KMS-11 (cell line): ENCODE measurements around the gene TRAK1.

Source experiments
- H2AFZ ChIP-seq: fragments of 200-600 bp; sonication (generic); 2 replicates; pipeline ENCODE4 v1.6.1; 2016; ENCODE audit warnings: antibody characterized with exemption, mixed run types, low read depth
- H3K27ac ChIP-seq: fragments of 200-600 bp; sonication (generic); 2 replicates; pipeline ENCODE4 v1.6.1; 2016; ENCODE audit warnings: mild to moderate bottlenecking, mixed run types
- H3K27me3 ChIP-seq: fragments of 200-600 bp; sonication (generic); 2 replicates; pipeline ENCODE4 v1.6.1; 2017; ENCODE audit warnings: mild to moderate bottlenecking, low read depth, mixed run types, moderate library complexity; ENCODE audit not compliant: insufficient read depth
- H3K36me3 ChIP-seq: fragments of 200-600 bp; sonication (generic); 2 replicates; pipeline ENCODE4 v1.6.1; 2017; ENCODE audit warnings: mild to moderate bottlenecking, mixed run types; ENCODE audit not compliant: insufficient read depth
- H3K4me1 ChIP-seq: fragments of 200-600 bp; sonication (generic); 2 replicates; pipeline ENCODE4 v1.6.1; 2016; ENCODE audit warnings: mild to moderate bottlenecking, low read depth, mixed run types; ENCODE audit not compliant: poor library complexity, severe bottlenecking
- H3K4me2 ChIP-seq: fragments of 200-600 bp; sonication (generic); 2 replicates; pipeline ENCODE4 v1.7.0; 2016; ENCODE audit warnings: mild to moderate bottlenecking, mixed run types
- H3K4me3 ChIP-seq: fragments of 200-600 bp; sonication (generic); IDR thresholded peaks from 2 replicates; pipeline ENCODE4 v1.6.1; 2017; ENCODE audit warnings: low read depth, low read length, mixed read lengths; ENCODE audit not compliant: insufficient read depth
- H3K79me2 ChIP-seq: fragments of 200-600 bp; sonication (generic); 2 replicates; pipeline ENCODE4 v1.6.1; 2016; ENCODE audit warnings: low read depth, mixed run types; ENCODE audit not compliant: insufficient read depth
- H3K9ac ChIP-seq: fragments of 200-600 bp; sonication (generic); 2 replicates; pipeline ENCODE4 v1.6.1; 2016; ENCODE audit warnings: mild to moderate bottlenecking, mixed run types
- H4K20me1 ChIP-seq: fragments of 200-600 bp; sonication (generic); 2 replicates; pipeline ENCODE4 v1.6.1; 2016; ENCODE audit warnings: mild to moderate bottlenecking, mixed run types; ENCODE audit not compliant: insufficient read depth
- TF ChIP-seq, protein P1 (sequence below): fragments of 200-600 bp; sonication (generic); conservative IDR thresholded peaks from 2 replicates; pipeline ENCODE4 v1.6.1; 2017; ENCODE audit warnings: low read depth, mild to moderate bottlenecking, antibody characterized with exemption, low read length, moderate library complexity, mixed read lengths

TRAK1 gene

DNA sequence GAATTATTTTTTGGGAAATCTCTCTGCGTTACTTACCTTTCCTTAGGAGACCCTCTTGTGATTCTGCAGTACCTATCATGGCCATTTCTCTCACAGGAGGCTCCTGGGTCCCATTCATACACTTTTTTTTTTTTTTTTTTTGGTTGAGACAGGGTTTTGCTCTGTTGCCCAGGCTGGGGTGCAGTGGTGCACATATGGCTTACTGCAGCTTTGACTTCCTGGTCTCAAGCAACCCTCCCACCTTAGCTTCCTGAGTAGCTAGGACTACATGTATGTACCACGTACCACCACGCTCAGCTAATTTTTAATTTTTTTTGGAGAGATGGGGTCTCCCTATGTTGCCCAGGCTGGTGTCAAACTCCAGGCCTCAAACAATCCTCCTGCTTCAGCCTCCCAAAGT lies 36.1 kb downstream of the TRAK1 start:
- TF ChIP-seq, protein P1, sequence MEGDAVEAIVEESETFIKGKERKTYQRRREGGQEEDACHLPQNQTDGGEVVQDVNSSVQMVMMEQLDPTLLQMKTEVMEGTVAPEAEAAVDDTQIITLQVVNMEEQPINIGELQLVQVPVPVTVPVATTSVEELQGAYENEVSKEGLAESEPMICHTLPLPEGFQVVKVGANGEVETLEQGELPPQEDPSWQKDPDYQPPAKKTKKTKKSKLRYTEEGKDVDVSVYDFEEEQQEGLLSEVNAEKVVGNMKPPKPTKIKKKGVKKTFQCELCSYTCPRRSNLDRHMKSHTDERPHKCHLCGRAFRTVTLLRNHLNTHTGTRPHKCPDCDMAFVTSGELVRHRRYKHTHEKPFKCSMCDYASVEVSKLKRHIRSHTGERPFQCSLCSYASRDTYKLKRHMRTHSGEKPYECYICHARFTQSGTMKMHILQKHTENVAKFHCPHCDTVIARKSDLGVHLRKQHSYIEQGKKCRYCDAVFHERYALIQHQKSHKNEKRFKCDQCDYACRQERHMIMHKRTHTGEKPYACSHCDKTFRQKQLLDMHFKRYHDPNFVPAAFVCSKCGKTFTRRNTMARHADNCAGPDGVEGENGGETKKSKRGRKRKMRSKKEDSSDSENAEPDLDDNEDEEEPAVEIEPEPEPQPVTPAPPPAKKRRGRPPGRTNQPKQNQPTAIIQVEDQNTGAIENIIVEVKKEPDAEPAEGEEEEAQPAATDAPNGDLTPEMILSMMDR, result no peak
- no peak overlapping the region for H2AFZ ChIP-seq
- H4K20me1 ChIP-seq, result no peaks in the 10 kb centered on the region
- H3K4me2 ChIP-seq, result no peak overlapping the region
- no peaks in the 10 kb centered on the region for H3K27me3 ChIP-seq
- no peak overlapping the region for H3K4me3 ChIP-seq
- no peak overlapping the region for H3K27ac ChIP-seq
- H3K79me2 ChIP-seq, result no peaks in the 10 kb centered on the region
- no peaks in the 10 kb centered on the region for H3K36me3 ChIP-seq
- no peak overlapping the region for H3K9ac ChIP-seq
- H3K4me1 ChIP-seq, result no peaks in the 10 kb centered on the region

DNA sequence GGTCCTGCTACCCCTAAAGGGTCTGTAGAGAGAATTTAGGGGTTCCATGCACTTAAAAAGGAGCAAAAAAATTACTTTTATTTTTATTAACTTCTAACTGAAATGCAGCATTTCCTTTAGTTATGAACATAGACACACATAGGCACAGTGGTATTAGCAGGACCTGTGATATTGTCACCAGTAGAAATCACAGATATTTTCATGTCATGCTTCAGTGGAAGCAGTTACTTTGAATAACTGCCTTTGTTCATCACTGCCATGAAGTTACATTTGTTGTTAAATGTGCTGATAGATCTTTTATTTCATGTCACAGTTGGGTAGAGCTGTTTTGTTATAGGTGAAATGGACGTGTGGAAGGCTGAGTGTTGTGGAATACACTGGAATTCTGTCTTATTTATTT lies 37.4 kb downstream of the TRAK1 start:
- Histone ChIP-seq H4K20me1 (no peaks in the 10 kb centered on the region), H3K9ac (no peak overlapping the region), H3K79me2 (no peaks in the 10 kb centered on the region), H3K4me2 (no peak overlapping the region), H3K4me1 (no peaks in the 10 kb centered on the region), H2AFZ (no peak overlapping the region), H3K4me3 (no peak overlapping the region), H3K27ac (no peak overlapping the region), H3K27me3 (no peaks in the 10 kb centered on the region), H3K36me3 (no peaks in the 10 kb centered on the region)
- TF ChIP-seq, protein P1, result no peak

DNA sequence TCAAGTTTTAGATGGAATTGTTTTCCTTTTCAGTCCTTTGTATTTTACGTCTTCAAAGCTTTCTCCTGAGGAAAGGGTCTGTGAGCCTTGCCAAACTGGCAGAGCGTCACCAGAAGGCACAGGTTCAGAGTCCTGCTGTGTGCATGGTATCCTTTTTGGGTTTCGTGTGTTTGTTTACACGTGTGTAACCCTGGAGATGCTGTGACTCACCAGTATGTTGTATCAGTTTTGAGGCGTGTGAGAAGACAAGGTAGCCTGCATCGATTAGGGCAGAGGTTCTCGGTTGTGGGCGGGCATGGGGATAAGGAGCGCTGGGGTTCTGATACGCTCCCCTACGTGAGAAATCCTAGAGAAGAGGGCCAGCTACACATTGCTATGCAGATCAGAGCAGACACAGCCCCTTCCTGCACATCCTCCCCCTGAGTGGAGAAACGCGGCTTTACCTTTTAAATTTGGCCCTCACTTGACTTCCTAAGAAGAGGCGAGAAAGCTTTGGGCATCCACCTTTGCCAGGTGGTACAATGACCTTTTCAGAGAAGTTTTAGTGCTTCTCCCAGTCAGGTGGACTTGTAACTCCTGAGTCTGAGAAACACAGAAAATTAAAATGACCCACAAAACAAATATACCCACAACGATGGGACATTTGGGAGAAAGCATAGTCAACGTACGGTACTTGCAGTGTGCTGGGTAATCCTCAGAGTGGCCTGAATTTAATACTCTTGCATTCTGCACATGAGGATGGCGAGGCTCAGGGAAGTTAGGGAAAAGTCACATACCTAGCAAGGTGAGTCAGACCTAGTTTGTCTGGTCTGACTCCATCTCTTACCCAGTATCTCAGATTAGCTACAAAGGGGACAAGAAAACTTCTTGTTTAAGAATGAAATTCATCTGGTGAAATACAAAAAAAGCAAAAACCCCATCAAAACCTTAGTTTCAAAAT lies 38.1 kb downstream of the TRAK1 start:
- Histone ChIP-seq H3K36me3 (no peaks in the 10 kb centered on the region), H3K4me1 (no peaks in the 10 kb centered on the region), H3K4me3 (no peak overlapping the region), H4K20me1 (no peaks in the 10 kb centered on the region), H3K4me2 (no peak overlapping the region), H3K27ac (no peak overlapping the region), H3K27me3 (no peaks in the 10 kb centered on the region), H3K79me2 (no peaks in the 10 kb centered on the region), H2AFZ (no peak overlapping the region), H3K9ac (no peak overlapping the region)
- TF ChIP-seq, protein P1, result no peak

DNA sequence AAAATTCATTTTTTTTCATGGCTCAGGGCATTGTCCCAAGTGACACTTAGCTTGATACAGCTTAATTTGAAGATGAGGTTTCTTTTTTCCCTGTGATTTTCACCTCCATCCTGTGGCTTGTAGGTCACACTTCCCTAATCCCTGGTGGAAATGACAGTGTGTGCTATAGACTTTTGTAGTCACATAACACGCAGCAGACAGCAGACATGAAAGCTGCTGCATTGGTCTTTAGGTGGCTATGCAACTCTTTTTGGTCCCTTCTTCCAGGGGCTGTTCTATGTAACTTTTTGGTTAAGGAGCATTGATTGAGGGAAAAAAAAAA lies 38.8 kb downstream of the TRAK1 start:
- no peaks in the 10 kb centered on the region for H3K27me3 ChIP-seq
- H3K4me3 ChIP-seq, result no peak overlapping the region
- TF ChIP-seq, protein P1, result no peak
- no peaks in the 10 kb centered on the region for H4K20me1 ChIP-seq
- no peaks in the 10 kb centered on the region for H3K79me2 ChIP-seq
- H3K27ac ChIP-seq, result no peak overlapping the region
- no peak overlapping the region for H3K4me2 ChIP-seq
- H2AFZ ChIP-seq, result no peak overlapping the region
- H3K9ac ChIP-seq, result no peak overlapping the region
- no peaks in the 10 kb centered on the region for H3K36me3 ChIP-seq
- no peaks in the 10 kb centered on the region for H3K4me1 ChIP-seq
